ENCODE results near the gene KLF6.
"Not testable (repeated sequence)": the region's sequence is repeated elsewhere in the genome, so short reads cannot be mapped to it uniquely, and the experiment has no call there.

KLF6 gene

GRCh38 chr10:3757250-3757637 is 27.8 kb downstream of the KLF6 start:
- no peak for DNase-seq (ENCODE audit: low read depth in 2 of 2)

GRCh38 chr10:3756360-3756740 is 28.7 kb downstream of the KLF6 start:
- DNase-seq (ENCODE audit: low read depth in 2 of 2): no peak

- DNase-seq (ENCODE audit: low read depth in 2 of 2): no peak
Measured at GRCh38 chr10:3755440-3756359, 29.3 kb downstream of the KLF6 start.

GRCh38 chr10:3754727-3755439 is 30.1 kb downstream of the KLF6 start:
- DNase-seq (ENCODE audit: low read depth in 2 of 2): no peak

GRCh38 chr10:3750854-3751253 is 34.2 kb downstream of the KLF6 start:
- no peak for DNase-seq (ENCODE audit: low read depth in 2 of 2)

GRCh38 chr10:3750006-3750816 is 34.8 kb downstream of the KLF6 start:
- DNase-seq (ENCODE audit: low read depth in 2 of 2): no peak

GRCh38 chr10:3749600-3749999 is 35.4 kb downstream of the KLF6 start:
- DNase-seq (ENCODE audit: low read depth in 2 of 2): no peak

- no peak for DNase-seq (ENCODE audit: low read depth in 2 of 2)
Measured at GRCh38 chr10:3749011-3749410, 36.0 kb downstream of the KLF6 start.

GRCh38 chr10:3748484-3748883 is 36.5 kb downstream of the KLF6 start:
- DNase-seq (ENCODE audit: low read depth in 2 of 2): no peak

GRCh38 chr10:3747984-3748383 is 37.0 kb downstream of the KLF6 start:
- DNase-seq (ENCODE audit: low read depth in 2 of 2): no peak

- no peak for DNase-seq (ENCODE audit: low read depth in 2 of 2)
Measured at GRCh38 chr10:3747248-3747960, 37.6 kb downstream of the KLF6 start.

- no peak for DNase-seq (ENCODE audit: low read depth in 2 of 2)
Measured at GRCh38 chr10:3746634-3747033, 38.4 kb downstream of the KLF6 start.

GRCh38 chr10:3745521-3745920 is 39.5 kb downstream of the KLF6 start:
- no peak for DNase-seq (ENCODE audit: low read depth in 2 of 2)

- DNase-seq (ENCODE audit: low read depth in 2 of 2): no peak
Measured at GRCh38 chr10:3741688-3742461, 43.1 kb downstream of the KLF6 start.

GRCh38 chr10:3740157-3740871 is 44.7 kb downstream of the KLF6 start:
- no peak for DNase-seq (ENCODE audit: low read depth in 2 of 2)

GRCh38 chr10:3738855-3739350 is 46.1 kb downstream of the KLF6 start:
- no peak for DNase-seq (ENCODE audit: low read depth in 2 of 2)

GRCh38 chr10:3737864-3738263 is 47.1 kb downstream of the KLF6 start:
- DNase-seq (ENCODE audit: low read depth in 2 of 2): no peak

- no peak for DNase-seq (ENCODE audit: low read depth in 2 of 2)
Measured at GRCh38 chr10:3735175-3735574, 49.8 kb downstream of the KLF6 start.

GRCh38 chr10:3734111-3734510 is 50.9 kb downstream of the KLF6 start:
- no peak for DNase-seq (ENCODE audit: low read depth in 2 of 2)

- DNase-seq (ENCODE audit: low read depth in 2 of 2): not testable (repeated sequence)
Measured at GRCh38 chr10:3732183-3732582, 52.8 kb downstream of the KLF6 start.

Data from stimulated activated CD4-positive, alpha-beta T cell treated with anti-CD3 and anti-CD28 coated beads, Interleukin-4, amount 100 ng/mL, for 48 hours (primary cell).